ENCODE data around the gene DCDC2.
"Not testable (repeated sequence)": the region's sequence is repeated elsewhere in the genome, so short reads cannot be mapped to it uniquely, and the experiment has no call there.

DCDC2 gene

GRCh38 chr6:24214984-24215383, 142.9 kb downstream of the DCDC2 start:
- peaks cover 6% of the 10 kb centered on the region; the same call in 1 of the 2 replicates for H3K4me1 ChIP-seq (ENCODE audit: control insufficient read depth, insufficient read depth, low read length)
- no peaks in the 10 kb centered on the region for H3K9me3 ChIP-seq (ENCODE audit: control insufficient read depth, insufficient read depth, low read length)
- H3K27ac ChIP-seq (ENCODE audit: low read depth, low read length): no peak overlapping the region
- H3K9ac ChIP-seq (ENCODE audit: low read depth, low read length): no peak overlapping the region
- no peaks in the 10 kb centered on the region for H3K27me3 ChIP-seq (ENCODE audit: control insufficient read depth, insufficient read depth, low read length)
- no peak overlapping the region for H3K4me3 ChIP-seq (ENCODE audit: low read depth, low read length)
- no peaks in the 10 kb centered on the region for H3K36me3 ChIP-seq (ENCODE audit: control insufficient read depth, insufficient read depth, low read length)

- Histone ChIP-seq H3K9me3 (ENCODE audit: control insufficient read depth, insufficient read depth, low read length) (no peaks in the 10 kb centered on the region), H3K4me1 (ENCODE audit: control insufficient read depth, insufficient read depth, low read length) (no peaks in the 10 kb centered on the region), H3K4me3 (ENCODE audit: low read depth, low read length) (no peak overlapping the region), H3K27ac (ENCODE audit: low read depth, low read length) (no peak overlapping the region), H3K36me3 (ENCODE audit: control insufficient read depth, insufficient read depth, low read length) (no peaks in the 10 kb centered on the region), H3K9ac (ENCODE audit: low read depth, low read length) (no peak overlapping the region), H3K27me3 (ENCODE audit: control insufficient read depth, insufficient read depth, low read length) (no peaks in the 10 kb centered on the region)
Observed at GRCh38 chr6:24207413-24207812, 150.4 kb downstream of the DCDC2 start.

DNA sequence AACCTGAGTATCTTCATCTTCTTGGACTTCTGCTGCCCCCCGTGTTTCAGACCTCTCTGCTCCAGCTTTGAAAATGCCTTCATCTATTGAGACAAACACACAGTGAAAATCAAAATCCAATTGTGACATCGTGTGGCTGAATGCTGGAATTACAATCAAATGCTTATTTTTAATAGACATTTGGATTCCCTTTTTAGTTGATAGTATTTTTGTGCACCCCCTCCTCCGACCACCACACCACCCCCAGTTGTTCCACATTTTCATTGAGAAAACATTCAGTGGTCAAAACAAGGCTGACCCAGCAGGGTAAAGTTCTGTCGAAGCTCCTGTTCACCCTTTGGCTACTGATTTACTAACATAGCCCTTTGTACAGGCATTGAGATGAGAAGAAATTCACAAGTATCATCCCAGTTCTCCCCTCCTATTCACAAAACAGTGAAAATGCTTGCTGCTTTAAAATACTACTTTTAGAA, 152.8 kb downstream of the DCDC2 start:
- no peaks in the 10 kb centered on the region for H3K36me3 ChIP-seq (ENCODE audit: control insufficient read depth, insufficient read depth, low read length)
- H3K4me1 ChIP-seq (ENCODE audit: control insufficient read depth, insufficient read depth, low read length): no peaks in the 10 kb centered on the region
- H3K27me3 ChIP-seq (ENCODE audit: control insufficient read depth, insufficient read depth, low read length): no peaks in the 10 kb centered on the region
- no peak overlapping the region for H3K4me3 ChIP-seq (ENCODE audit: low read depth, low read length)
- no peaks in the 10 kb centered on the region for H3K9me3 ChIP-seq (ENCODE audit: control insufficient read depth, insufficient read depth, low read length)
- H3K27ac ChIP-seq (ENCODE audit: low read depth, low read length): no peak overlapping the region
- no peak overlapping the region for H3K9ac ChIP-seq (ENCODE audit: low read depth, low read length)

- H3K36me3 ChIP-seq (ENCODE audit: control insufficient read depth, insufficient read depth, low read length); H3K9ac ChIP-seq (ENCODE audit: low read depth, low read length); H3K4me1 ChIP-seq (ENCODE audit: control insufficient read depth, insufficient read depth, low read length); H3K4me3 ChIP-seq (ENCODE audit: low read depth, low read length); H3K27ac ChIP-seq (ENCODE audit: low read depth, low read length); H3K27me3 ChIP-seq (ENCODE audit: control insufficient read depth, insufficient read depth, low read length); H3K9me3 ChIP-seq (ENCODE audit: control insufficient read depth, insufficient read depth, low read length): not testable (repeated sequence)
Observed at GRCh38 chr6:24204113-24204512, 153.7 kb downstream of the DCDC2 start.

GRCh38 chr6:24197892-24198291, 160.0 kb downstream of the DCDC2 start:
- Histone ChIP-seq H3K9ac (ENCODE audit: low read depth, low read length) (no peak overlapping the region), H3K27ac (ENCODE audit: low read depth, low read length) (no peak overlapping the region), H3K9me3 (ENCODE audit: control insufficient read depth, insufficient read depth, low read length) (no peaks in the 10 kb centered on the region), H3K27me3 (ENCODE audit: control insufficient read depth, insufficient read depth, low read length) (no peaks in the 10 kb centered on the region), H3K36me3 (ENCODE audit: control insufficient read depth, insufficient read depth, low read length) (no peaks in the 10 kb centered on the region), H3K4me1 (ENCODE audit: control insufficient read depth, insufficient read depth, low read length) (no peaks in the 10 kb centered on the region), H3K4me3 (ENCODE audit: low read depth, low read length) (no peak overlapping the region)

DNA sequence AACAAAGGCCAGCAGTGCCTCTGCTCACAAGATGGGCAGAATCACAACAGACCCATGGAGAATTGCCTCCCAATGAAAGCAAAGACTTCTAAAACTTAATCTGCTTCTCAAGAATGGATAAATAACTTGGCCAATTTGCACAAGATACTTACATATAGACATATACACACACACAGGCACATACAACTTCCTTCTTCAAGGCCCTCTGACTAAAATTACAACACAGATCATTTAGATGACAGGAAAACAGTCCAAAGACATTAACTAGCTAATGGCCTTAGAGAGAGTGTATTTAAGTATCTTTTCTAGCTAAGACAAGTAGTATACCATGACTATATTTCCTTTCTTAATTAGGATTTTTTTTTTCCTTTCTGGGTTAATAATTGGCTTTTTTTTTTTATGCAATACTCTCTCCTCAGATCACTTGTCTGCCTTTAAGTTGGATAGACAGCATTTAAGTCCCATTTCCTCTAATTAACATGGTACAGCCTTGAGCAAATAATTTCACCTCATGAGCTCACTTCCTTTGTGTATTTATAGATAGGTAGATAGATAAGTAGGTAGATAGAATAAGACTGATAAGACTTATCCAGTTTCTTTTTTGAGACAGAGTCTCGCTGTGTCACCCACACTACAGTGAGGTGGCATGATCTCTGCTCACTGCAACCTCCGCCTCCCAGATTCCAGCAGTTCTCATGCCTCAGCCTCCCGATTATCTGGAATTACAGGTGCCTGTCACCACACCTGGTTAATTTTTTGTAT, 161.8 kb downstream of the DCDC2 start:
- Histone ChIP-seq H3K27ac (ENCODE audit: low read depth, low read length) (no peak overlapping the region), H3K4me3 (ENCODE audit: low read depth, low read length) (no peak overlapping the region), H3K9me3 (ENCODE audit: control insufficient read depth, insufficient read depth, low read length) (no peaks in the 10 kb centered on the region), H3K4me1 (ENCODE audit: control insufficient read depth, insufficient read depth, low read length) (no peaks in the 10 kb centered on the region), H3K27me3 (ENCODE audit: control insufficient read depth, insufficient read depth, low read length) (no peaks in the 10 kb centered on the region), H3K9ac (ENCODE audit: low read depth, low read length) (no peak overlapping the region), H3K36me3 (ENCODE audit: control insufficient read depth, insufficient read depth, low read length) (no peaks in the 10 kb centered on the region)

DNA sequence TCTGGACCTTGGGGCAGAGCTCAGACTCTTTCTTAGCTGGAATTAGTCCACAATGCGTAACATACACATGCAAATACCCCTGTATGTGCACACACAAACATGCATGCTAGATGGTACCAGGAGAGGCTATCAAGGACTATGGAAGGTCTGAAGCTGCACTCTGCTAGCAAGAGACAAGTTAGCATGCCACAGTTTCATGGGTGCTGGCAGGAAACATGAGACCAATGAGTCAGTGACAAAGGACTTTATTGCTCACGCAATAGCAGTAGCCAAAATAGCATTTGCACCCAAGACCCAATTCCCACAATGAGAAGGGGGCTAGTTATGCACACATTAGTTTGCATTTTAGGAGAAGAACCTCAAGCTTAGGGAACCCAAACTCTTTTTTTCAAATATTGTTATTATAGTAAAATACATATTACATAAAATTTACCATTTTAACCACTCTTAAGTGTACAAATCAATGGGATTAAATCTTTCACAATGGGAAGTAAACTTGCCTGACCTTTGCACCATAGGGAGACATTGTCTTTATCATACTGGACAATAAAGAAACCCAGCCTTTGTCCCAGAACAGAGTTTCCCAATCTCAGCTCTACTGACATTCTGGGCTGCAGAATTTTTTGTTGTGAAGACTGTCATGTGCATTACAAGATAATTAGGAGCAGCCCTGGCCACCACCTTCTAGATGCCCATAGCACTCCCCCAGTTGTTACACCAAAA, 162.7 kb downstream of the DCDC2 start:
- Histone ChIP-seq H3K27me3 (ENCODE audit: control insufficient read depth, insufficient read depth, low read length) (no peaks in the 10 kb centered on the region), H3K36me3 (ENCODE audit: control insufficient read depth, insufficient read depth, low read length) (no peaks in the 10 kb centered on the region), H3K9ac (ENCODE audit: low read depth, low read length) (no peak overlapping the region), H3K27ac (ENCODE audit: low read depth, low read length) (no peak overlapping the region), H3K9me3 (ENCODE audit: control insufficient read depth, insufficient read depth, low read length) (no peaks in the 10 kb centered on the region), H3K4me1 (ENCODE audit: control insufficient read depth, insufficient read depth, low read length) (no peaks in the 10 kb centered on the region), H3K4me3 (ENCODE audit: low read depth, low read length) (no peak overlapping the region)

GRCh38 chr6:24193364-24193763, 164.5 kb downstream of the DCDC2 start:
- no peaks in the 10 kb centered on the region for H3K4me1 ChIP-seq (ENCODE audit: control insufficient read depth, insufficient read depth, low read length)
- H3K27me3 ChIP-seq (ENCODE audit: control insufficient read depth, insufficient read depth, low read length): no peaks in the 10 kb centered on the region
- no peak overlapping the region for H3K27ac ChIP-seq (ENCODE audit: low read depth, low read length)
- no peak overlapping the region for H3K9ac ChIP-seq (ENCODE audit: low read depth, low read length)
- H3K36me3 ChIP-seq (ENCODE audit: control insufficient read depth, insufficient read depth, low read length): no peaks in the 10 kb centered on the region
- no peaks in the 10 kb centered on the region for H3K9me3 ChIP-seq (ENCODE audit: control insufficient read depth, insufficient read depth, low read length)
- H3K4me3 ChIP-seq (ENCODE audit: low read depth, low read length): no peak overlapping the region

DNA sequence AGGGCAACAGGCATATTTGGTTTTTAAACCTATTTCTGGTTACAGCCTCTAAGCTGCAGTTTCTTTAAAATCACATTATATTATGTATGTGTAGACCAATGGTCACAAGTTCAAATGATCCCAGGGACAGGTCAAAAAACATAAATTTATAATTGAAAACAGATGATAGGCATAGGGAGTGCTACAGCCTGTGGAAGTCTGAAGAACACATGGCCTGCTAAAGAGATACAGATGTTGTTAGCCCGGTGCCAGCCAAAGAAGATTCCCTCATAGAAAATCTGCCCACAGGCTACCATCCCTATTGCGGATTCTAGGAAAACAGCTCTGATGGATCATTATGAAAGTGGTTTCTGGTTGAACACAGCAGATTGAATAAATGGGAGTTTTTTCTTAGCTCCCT, 166.5 kb downstream of the DCDC2 start:
- Histone ChIP-seq H3K4me3 (ENCODE audit: low read depth, low read length) (no peak overlapping the region), H3K36me3 (ENCODE audit: control insufficient read depth, insufficient read depth, low read length) (no peaks in the 10 kb centered on the region), H3K27me3 (ENCODE audit: control insufficient read depth, insufficient read depth, low read length) (no peaks in the 10 kb centered on the region), H3K27ac (ENCODE audit: low read depth, low read length) (no peak overlapping the region), H3K4me1 (ENCODE audit: control insufficient read depth, insufficient read depth, low read length) (no peaks in the 10 kb centered on the region), H3K9ac (ENCODE audit: low read depth, low read length) (no peak overlapping the region), H3K9me3 (ENCODE audit: control insufficient read depth, insufficient read depth, low read length) (no peaks in the 10 kb centered on the region)

GRCh38 chr6:24188578-24189080, 169.2 kb downstream of the DCDC2 start:
- Histone ChIP-seq H3K9me3 (ENCODE audit: control insufficient read depth, insufficient read depth, low read length) (no peaks in the 10 kb centered on the region), H3K27me3 (ENCODE audit: control insufficient read depth, insufficient read depth, low read length) (no peaks in the 10 kb centered on the region), H3K9ac (ENCODE audit: low read depth, low read length) (no peak overlapping the region), H3K27ac (ENCODE audit: low read depth, low read length) (no peak overlapping the region), H3K36me3 (ENCODE audit: control insufficient read depth, insufficient read depth, low read length) (no peaks in the 10 kb centered on the region), H3K4me1 (ENCODE audit: control insufficient read depth, insufficient read depth, low read length) (no peaks in the 10 kb centered on the region), H3K4me3 (ENCODE audit: low read depth, low read length) (no peak overlapping the region)

GRCh38 chr6:24187965-24188577, 169.8 kb downstream of the DCDC2 start:
- H3K9ac ChIP-seq (ENCODE audit: low read depth, low read length): no peak overlapping the region
- H3K9me3 ChIP-seq (ENCODE audit: control insufficient read depth, insufficient read depth, low read length): no peaks in the 10 kb centered on the region
- H3K4me1 ChIP-seq (ENCODE audit: control insufficient read depth, insufficient read depth, low read length): no peaks in the 10 kb centered on the region
- H3K27ac ChIP-seq (ENCODE audit: low read depth, low read length): no peak overlapping the region
- no peak overlapping the region for H3K4me3 ChIP-seq (ENCODE audit: low read depth, low read length)
- H3K27me3 ChIP-seq (ENCODE audit: control insufficient read depth, insufficient read depth, low read length): no peaks in the 10 kb centered on the region
- H3K36me3 ChIP-seq (ENCODE audit: control insufficient read depth, insufficient read depth, low read length): no peaks in the 10 kb centered on the region

Data from HUES48 (cell line).